Measurements from ENCODE around the gene ASCL2. TPM values are rescaled to one million over a fixed set of nuclear protein-coding genes. Genes with fewer than 3 reads are reported as not detected.
A peak's percentile ranks its signal among the peaks of the same experiment; 100 is the strongest.

The ASCL2 gene
- total and polyA plus RNA-seq, 7 donors, result 0.03 to 0.08 TPM; not detected in 5

GRCh38 chr11:2273311-2273710 lies 2.9 kb upstream of the ASCL2 start:
- no peak for DNase-seq
- Histone ChIP-seq H3K4me3 (no peak overlapping the region), H3K27me3 (ENCODE audit: insufficient read depth in 3 of 3, low read length in 2 of 3) (peaks cover 0 to 66% (median 32%) of the 10 kb centered on the region in 3 donors), H3K36me3 (ENCODE audit: insufficient read depth in 1 of 2, low read depth in 1 of 2) (no peaks in the 10 kb centered on the region), H3K27ac (no peak overlapping the region), H3K4me1 (peaks cover 4% of the 10 kb centered on the region), H3K9me3 (no peaks in the 10 kb centered on the region)
- WGBS, 3 donors, result 82 to 89% (median 85%) methylated on average over 15 of the region's 15 CpGs
- TF ChIP-seq CTCF (IDR thresholded peaks at IDR 0.05), result no peak
- no peak for ATAC-seq
- intact Hi-C loops (cut with DNase I), result no loop called here

- H3K36me3 ChIP-seq (ENCODE audit: insufficient read depth in 1 of 2, low read depth in 1 of 2), result no peaks in the 10 kb centered on the region
- ATAC-seq, result no peak
- peaks cover 0 to 70% (median 32%) of the 10 kb centered on the region in 3 donors for H3K27me3 ChIP-seq (ENCODE audit: insufficient read depth in 3 of 3, low read length in 2 of 3)
- no peak overlapping the region for H3K4me3 ChIP-seq
- peaks cover 4% of the 10 kb centered on the region for H3K4me1 ChIP-seq
- 72 to 76% (median 75%) methylated on average over 7 of the region's 7 CpGs for WGBS, 3 donors
- no peaks in the 10 kb centered on the region for H3K9me3 ChIP-seq
- TF ChIP-seq CTCF (IDR thresholded peaks at IDR 0.05), result no peak
- intact Hi-C loops (cut with DNase I), result no loop called here
- H3K27ac ChIP-seq, result no peak overlapping the region
- no peak for DNase-seq
Observed at GRCh38 chr11:2272946-2273280, 2.5 kb upstream of the ASCL2 start.

GRCh38 chr11:2272228-2272945 lies 2.0 kb upstream of the ASCL2 start:
- Histone ChIP-seq H3K4me1 (peaks cover 4% of the 10 kb centered on the region), H3K9me3 (no peaks in the 10 kb centered on the region), H3K36me3 (ENCODE audit: insufficient read depth in 1 of 2, low read depth in 1 of 2) (no peaks in the 10 kb centered on the region), H3K27me3 (ENCODE audit: insufficient read depth in 3 of 3, low read length in 2 of 3) (peaks cover 0 to 75% (median 35%) of the 10 kb centered on the region in 3 donors), H3K4me3 (no peak overlapping the region), H3K27ac (no peak overlapping the region)
- intact Hi-C loops (cut with DNase I), result no loop called here
- DNase-seq (peak in 1 of 2 donors; percentile 33), ATAC-seq (no peak)
- WGBS, 3 donors, result 71 to 74% (median 73%) methylated on average over 21 of the region's 21 CpGs
- no peak for TF ChIP-seq CTCF (IDR thresholded peaks at IDR 0.05)

- no peak overlapping the region for H3K27ac ChIP-seq
- ATAC-seq (no peak), DNase-seq (peak in 1 of 2 donors; percentile 39)
- peaks cover 4% of the 10 kb centered on the region for H3K4me1 ChIP-seq
- no peak overlapping the region for H3K4me3 ChIP-seq
- intact Hi-C loops (cut with DNase I), result no loop called here
- no peaks in the 10 kb centered on the region for H3K36me3 ChIP-seq (ENCODE audit: insufficient read depth in 1 of 2, low read depth in 1 of 2)
- 15 to 18% (median 17%) methylated on average over 41 to 45 of the region's 45 CpGs for WGBS, 3 donors
- H3K9me3 ChIP-seq, result no peaks in the 10 kb centered on the region
- TF ChIP-seq CTCF (IDR thresholded peaks at IDR 0.05), result no peak
- H3K27me3 ChIP-seq (ENCODE audit: insufficient read depth in 3 of 3, low read length in 2 of 3), result peaks cover 0 to 82% (median 38%) of the 10 kb centered on the region in 3 donors
Observed at GRCh38 chr11:2271327-2272227, 1.2 kb upstream of the ASCL2 start.

All from psoas muscle (tissue), 8 donors.